ENCODE data around the gene COX8C. TPM values are rescaled to one million over a fixed set of nuclear protein-coding genes. Genes with fewer than 3 reads are reported as not detected.

COX8C gene
- total and polyA plus RNA-seq, 10 of the 15 experiments (the other 5 are each of a cell fraction or from before 2014, with no cell fraction given), result 0.15 to 0.20 TPM; not detected in 8

DNA sequence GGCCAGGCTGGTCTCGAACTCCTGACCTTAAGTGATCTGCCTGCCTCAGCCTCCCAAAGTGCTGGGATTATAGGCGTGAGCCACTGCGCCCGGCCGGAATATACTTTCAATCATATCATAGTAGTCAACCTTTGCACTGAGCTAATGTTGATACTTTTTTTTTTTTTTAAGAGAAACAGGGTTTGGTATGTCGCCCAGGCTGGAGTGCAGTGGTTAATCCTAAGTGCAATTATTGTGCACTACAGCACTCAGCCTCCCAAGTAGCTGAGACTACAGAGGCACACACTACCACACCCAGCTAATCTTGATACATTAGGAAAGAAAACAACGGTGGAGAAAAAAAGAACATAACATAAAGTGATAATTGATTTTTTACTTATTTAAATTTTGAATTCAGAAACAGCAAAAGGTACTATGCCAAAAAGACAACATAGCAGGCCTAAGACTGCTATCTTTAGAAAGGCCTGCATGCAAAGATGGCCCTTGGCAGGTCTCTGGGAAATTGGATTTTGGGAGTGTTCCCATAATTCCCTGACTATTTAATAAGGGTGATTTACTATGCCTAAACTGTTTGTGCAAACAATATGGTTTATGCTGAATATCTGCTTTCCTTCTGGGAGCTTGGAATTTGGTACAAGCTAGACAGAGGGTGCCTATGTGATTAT, 29.6 kb upstream of the COX8C start:
- no TSS peak for BruUV-seq (replicated peaks)
- Histone ChIP-seq H3K27me3 (replicated peaks in 1 of 2; ENCODE audit: control insufficient read depth in 2 of 2, insufficient read depth in 2 of 2, low read length in 1 of 2) (no peaks in the 10 kb centered on the region), H4K20me1 (ENCODE audit: control insufficient read depth, insufficient read depth) (no peaks in the 10 kb centered on the region), H3K79me2 (ENCODE audit: control insufficient read depth, insufficient read depth, low read length) (peaks cover 77% of the 10 kb centered on the region), H3K36me3 (ENCODE audit: control insufficient read depth in 2 of 2, insufficient read depth in 2 of 2, low read length in 1 of 2) (peaks cover 0 to 1% of the 10 kb centered on the region in 2 experiments; a peak in 2 of 4 replicates), H3K27ac (ENCODE audit: control insufficient read depth, insufficient read depth) (no peak overlapping the region), H3K4me3 (no peak overlapping the region), H3K9ac (ENCODE audit: control insufficient read depth, insufficient read depth, low read length) (no peak overlapping the region), H3K4me2 (ENCODE audit: control insufficient read depth, insufficient read depth) (no peak overlapping the region), H3K4me1 (ENCODE audit: control insufficient read depth, insufficient read depth, low read length) (peaks cover 21% of the 10 kb centered on the region), H2AFZ (ENCODE audit: control insufficient read depth, low read depth, low read length) (no peak overlapping the region), H3K9me3 (replicated peaks; ENCODE audit: control insufficient read depth, insufficient read depth, low read length) (no peaks in the 10 kb centered on the region)
- DNase-seq (ENCODE audit: low read depth, low spot score) (no peak), ATAC-seq (no peak), FAIRE-seq (no peak)
- no peak for TF ChIP-seq RAD21 (IDR thresholded peaks at IDR 0.05; ENCODE audit: insufficient read depth, low read depth, low read length)
- ChIA-PET RAD21 (ENCODE audit: unreplicated experiment) (interaction anchor here (0.6 to 2.1 kb wide), 3 partner anchors 13 to 55 kb away, joined by 3 to 11 read pairs (median 3); no protein-coding TSS in a partner anchor), POLR2A (interaction anchor here (0.6 to 1.3 kb wide), 4 partner anchors 14 to 153 kb away, joined by 3 to 11 read pairs (median 3); no protein-coding TSS in a partner anchor), CTCF (interaction anchor here (0.5 to 4.6 kb wide), 8 partner anchors 9 to 686 kb away, joined by 3 to 26 read pairs (median 3); no protein-coding TSS in a partner anchor), SMC1A (ENCODE audit: uncharacterized antibody, unreplicated experiment) (interaction anchor here (1.0 to 7.4 kb wide), 11 partner anchors 8 to 110 kb away, joined by 3 to 41 read pairs (median 5); partner anchors contain the start of gene UBR7)
- intact Hi-C loops (cut with micrococcal nuclease; ENCODE audit: unreplicated experiment) (no loop called here), in situ Hi-C loops (cut with MboI) (no loop called here)
- WGBS (ENCODE audit: insufficient coverage, insufficient replicate concordance, low lambda C conversion rate, missing lambda C conversion rate), result 100% methylated on average over 7 of the region's 7 CpGs

DNA sequence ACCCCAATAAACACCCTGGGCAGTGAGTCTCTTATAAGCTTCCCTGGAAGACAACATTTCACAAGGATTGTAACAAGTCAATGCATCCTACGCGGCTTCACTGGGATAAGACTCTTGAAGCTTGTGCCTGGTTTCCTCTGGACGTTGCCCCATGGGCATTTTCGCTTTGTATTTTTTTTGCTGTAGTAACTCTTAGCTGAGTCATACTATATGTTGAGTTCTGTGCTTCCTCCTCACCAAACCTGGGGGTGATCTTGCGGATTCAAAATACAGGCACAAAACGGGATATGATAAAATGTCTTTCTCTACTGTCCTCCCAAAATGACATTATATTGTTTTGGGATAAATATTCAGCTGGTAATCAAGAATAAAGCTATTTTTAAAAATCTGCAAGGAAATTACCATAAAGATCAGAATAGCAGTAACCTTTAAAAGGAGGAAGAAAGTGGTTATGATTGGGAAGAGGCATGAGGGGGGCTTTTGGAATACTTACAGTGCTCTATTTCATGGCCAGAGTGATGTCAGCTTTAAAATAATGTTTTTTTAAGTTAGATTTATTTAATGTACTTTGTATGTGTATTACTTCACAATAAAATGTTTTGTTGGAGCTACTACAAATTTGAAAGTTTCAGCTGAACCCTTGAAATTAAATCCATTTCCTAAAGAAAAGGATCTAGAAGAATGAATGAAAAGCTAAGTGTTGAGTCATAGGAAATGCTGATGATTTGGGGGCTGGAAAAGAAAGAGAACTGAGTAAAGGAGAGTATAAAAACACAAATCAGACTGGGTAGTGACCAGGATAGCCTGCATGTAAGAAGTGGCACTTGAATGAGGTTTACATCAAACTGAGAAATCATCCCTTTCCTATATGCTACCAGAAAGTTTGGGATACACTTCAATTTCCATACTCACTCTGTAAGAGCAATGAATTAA, 28.8 kb upstream of the COX8C start:
- in situ Hi-C loops (cut with MboI) (no loop called here), intact Hi-C loops (cut with micrococcal nuclease; ENCODE audit: unreplicated experiment) (no loop called here)
- no peak for FAIRE-seq
- no peak for ATAC-seq
- WGBS (ENCODE audit: insufficient coverage, insufficient replicate concordance, low lambda C conversion rate, missing lambda C conversion rate), result 83% methylated on average over 6 of the region's 6 CpGs
- H3K4me3 ChIP-seq, result no peak overlapping the region
- no TSS peak for BruUV-seq (replicated peaks)
- H3K79me2 ChIP-seq (ENCODE audit: control insufficient read depth, insufficient read depth, low read length), result peaks cover 79% of the 10 kb centered on the region
- no peaks in the 10 kb centered on the region for H4K20me1 ChIP-seq (ENCODE audit: control insufficient read depth, insufficient read depth)
- no peaks in the 10 kb centered on the region for H3K9me3 ChIP-seq (replicated peaks; ENCODE audit: control insufficient read depth, insufficient read depth, low read length)
- ChIA-PET CTCF (interaction anchor here (0.5 to 4.6 kb wide), 9 partner anchors 8 to 686 kb away, joined by 3 to 26 read pairs (median 3); no protein-coding TSS in a partner anchor), POLR2A (interaction anchor here (0.7 to 1.3 kb wide), 4 partner anchors 11 to 154 kb away, joined by 3 to 11 read pairs (median 4); no protein-coding TSS in a partner anchor), RAD21 (ENCODE audit: unreplicated experiment) (interaction anchor here (0.6 to 2.1 kb wide), 4 partner anchors 12 to 63 kb away, joined by 3 to 11 read pairs (median 4); no protein-coding TSS in a partner anchor), SMC1A (ENCODE audit: uncharacterized antibody, unreplicated experiment) (interaction anchor here (0.6 to 7.4 kb wide), 16 partner anchors 9 to 111 kb away, joined by 3 to 41 read pairs (median 5); partner anchors contain the start of gene UBR7)
- H3K27me3 ChIP-seq (replicated peaks in 1 of 2; ENCODE audit: control insufficient read depth in 2 of 2, insufficient read depth in 2 of 2, low read length in 1 of 2), result no peaks in the 10 kb centered on the region
- no peak overlapping the region for H3K27ac ChIP-seq (ENCODE audit: control insufficient read depth, insufficient read depth)
- H3K9ac ChIP-seq (ENCODE audit: control insufficient read depth, insufficient read depth, low read length), result no peak overlapping the region
- no peak overlapping the region; the same call in 1 of the 2 replicates for H3K4me2 ChIP-seq (ENCODE audit: control insufficient read depth, insufficient read depth)
- no peak for DNase-seq (ENCODE audit: low read depth, low spot score)
- H3K36me3 ChIP-seq (ENCODE audit: control insufficient read depth in 2 of 2, insufficient read depth in 2 of 2, low read length in 1 of 2), result peaks cover 0 to 3% of the 10 kb centered on the region in 2 experiments; a peak in 2 of 4 replicates
- H2AFZ ChIP-seq (ENCODE audit: control insufficient read depth, low read depth, low read length), result no peak overlapping the region
- H3K4me1 ChIP-seq (ENCODE audit: control insufficient read depth, insufficient read depth, low read length), result peaks cover 21% of the 10 kb centered on the region
- TF ChIP-seq ATF7 (IDR thresholded peaks at IDR 0.05; ENCODE audit: low read depth) (no peak), CREB1 (IDR thresholded peaks at IDR 0.05; ENCODE audit: low read depth) (no peak), NFYA (IDR thresholded peaks at IDR 0.05; ENCODE audit: borderline replicate concordance, low read depth, low read length) (no peak), MXI1 (IDR thresholded peaks at IDR 0.05; ENCODE audit: low read depth, low read length) (no peak), STAT3 (IDR thresholded peaks at IDR 0.05; ENCODE audit: low read depth, low read length) (no peak), SMC3 (IDR thresholded peaks at IDR 0.05; ENCODE audit: borderline replicate concordance, low read length) (no peak), CHD4 (IDR thresholded peaks at IDR 0.05) (no peak)
- TF ChIP-seq, protein P1, sequence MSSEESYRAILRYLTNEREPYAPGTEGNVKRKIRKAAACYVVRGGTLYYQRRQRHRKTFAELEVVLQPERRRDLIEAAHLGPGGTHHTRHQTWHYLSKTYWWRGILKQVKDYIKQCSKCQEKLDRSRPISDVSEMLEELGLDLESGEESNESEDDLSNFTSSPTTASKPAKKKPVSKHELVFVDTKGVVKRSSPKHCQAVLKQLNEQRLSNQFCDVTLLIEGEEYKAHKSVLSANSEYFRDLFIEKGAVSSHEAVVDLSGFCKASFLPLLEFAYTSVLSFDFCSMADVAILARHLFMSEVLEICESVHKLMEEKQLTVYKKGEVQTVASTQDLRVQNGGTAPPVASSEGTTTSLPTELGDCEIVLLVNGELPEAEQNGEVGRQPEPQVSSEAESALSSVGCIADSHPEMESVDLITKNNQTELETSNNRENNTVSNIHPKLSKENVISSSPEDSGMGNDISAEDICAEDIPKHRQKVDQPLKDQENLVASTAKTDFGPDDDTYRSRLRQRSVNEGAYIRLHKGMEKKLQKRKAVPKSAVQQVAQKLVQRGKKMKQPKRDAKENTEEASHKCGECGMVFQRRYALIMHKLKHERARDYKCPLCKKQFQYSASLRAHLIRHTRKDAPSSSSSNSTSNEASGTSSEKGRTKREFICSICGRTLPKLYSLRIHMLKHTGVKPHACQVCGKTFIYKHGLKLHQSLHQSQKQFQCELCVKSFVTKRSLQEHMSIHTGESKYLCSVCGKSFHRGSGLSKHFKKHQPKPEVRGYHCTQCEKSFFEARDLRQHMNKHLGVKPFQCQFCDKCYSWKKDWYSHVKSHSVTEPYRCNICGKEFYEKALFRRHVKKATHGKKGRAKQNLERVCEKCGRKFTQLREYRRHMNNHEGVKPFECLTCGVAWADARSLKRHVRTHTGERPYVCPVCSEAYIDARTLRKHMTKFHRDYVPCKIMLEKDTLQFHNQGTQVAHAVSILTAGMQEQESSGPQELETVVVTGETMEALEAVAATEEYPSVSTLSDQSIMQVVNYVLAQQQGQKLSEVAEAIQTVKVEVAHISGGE (CRISPR knock-in tag; IDR thresholded peaks at IDR 0.05), result no peak

Data from GM12878 (cell line).